GM18508 (cell line): Measurements from ENCODE around the gene KCNQ1.

Experiments
- ATAC-seq: cut with Tn5 transposase; IDR thresholded peaks from one replicate; pipeline ENCODE4 v1.9.1; 2021; ENCODE audit warnings: moderate number of reproducible peaks; ENCODE audit not compliant: insufficient read depth, unreplicated experiment

KCNQ1 gene

DNA sequence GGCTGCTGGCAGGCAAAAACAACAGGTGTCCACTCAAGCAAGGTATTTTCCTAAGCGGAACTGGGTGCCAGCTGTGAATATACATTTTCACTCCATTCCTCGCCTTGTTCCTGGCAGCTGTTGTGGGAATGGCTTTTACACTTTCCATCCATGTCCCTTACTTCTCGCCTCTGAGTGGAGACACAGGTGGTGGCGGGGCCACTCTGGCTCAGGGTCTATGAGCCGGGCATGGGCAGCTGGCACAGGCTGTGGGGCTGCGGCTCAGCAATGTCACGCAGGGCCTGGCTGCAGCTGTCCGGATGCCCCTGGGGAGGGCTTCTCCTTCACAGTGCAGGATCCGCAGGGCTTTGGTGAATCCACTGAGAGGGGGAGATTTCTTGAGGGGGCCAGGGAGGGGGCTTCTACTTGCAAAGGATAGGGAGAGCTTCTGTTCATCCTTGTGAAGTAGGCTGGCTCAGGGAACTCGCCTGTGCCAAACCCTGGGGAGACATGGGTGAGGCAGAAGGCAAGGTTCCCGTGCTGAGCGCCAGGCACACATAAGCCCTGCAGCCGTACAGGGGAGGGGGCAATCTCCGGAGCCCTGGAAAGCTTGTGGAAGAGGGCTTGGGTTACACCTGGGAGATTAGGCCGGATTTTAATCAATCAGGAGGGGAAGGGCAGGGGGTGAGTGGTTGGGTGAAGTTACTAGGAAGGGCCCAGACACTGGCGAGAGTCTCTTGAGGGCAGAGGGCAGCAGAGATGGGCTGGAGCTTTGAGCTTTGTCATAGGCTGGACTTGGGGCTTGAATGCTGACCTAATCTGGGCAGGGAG is 209.3 kb downstream of the KCNQ1 start:
- no peak for ATAC-seq

DNA sequence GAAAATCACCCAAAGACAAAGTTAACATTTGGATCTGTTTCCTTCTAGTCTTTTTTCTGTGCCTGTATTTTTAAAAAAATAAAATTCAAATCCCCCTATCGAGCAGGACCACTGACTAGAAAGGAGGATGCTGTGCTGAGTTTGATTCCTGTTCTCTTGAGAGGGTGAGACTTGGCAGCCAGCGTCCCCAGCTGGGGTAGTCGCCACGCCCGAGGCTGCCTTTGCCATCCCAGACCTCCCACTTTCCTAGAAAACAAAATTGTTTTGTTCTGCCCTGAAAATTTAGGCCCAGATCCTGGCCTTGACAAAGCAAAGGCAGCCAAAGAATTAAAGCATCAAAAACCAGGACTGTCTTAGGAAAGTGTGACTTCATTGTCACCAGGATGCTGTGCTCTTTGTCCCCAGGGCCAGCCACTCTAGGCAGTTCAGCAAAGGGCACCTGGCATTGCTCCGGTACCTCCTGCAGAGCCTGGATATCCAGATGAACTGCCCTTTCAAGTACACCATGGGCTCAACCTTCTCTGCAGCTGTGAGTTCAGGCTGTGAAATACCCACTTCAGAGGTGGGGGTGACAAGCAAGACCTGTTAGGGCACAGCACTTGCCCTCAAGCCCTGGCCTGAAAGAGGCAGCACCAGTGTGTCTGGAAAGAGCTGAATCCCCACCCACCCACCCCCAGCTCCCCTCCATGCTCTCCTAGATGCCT is 210.4 kb downstream of the KCNQ1 start:
- ATAC-seq, result no peak

DNA sequence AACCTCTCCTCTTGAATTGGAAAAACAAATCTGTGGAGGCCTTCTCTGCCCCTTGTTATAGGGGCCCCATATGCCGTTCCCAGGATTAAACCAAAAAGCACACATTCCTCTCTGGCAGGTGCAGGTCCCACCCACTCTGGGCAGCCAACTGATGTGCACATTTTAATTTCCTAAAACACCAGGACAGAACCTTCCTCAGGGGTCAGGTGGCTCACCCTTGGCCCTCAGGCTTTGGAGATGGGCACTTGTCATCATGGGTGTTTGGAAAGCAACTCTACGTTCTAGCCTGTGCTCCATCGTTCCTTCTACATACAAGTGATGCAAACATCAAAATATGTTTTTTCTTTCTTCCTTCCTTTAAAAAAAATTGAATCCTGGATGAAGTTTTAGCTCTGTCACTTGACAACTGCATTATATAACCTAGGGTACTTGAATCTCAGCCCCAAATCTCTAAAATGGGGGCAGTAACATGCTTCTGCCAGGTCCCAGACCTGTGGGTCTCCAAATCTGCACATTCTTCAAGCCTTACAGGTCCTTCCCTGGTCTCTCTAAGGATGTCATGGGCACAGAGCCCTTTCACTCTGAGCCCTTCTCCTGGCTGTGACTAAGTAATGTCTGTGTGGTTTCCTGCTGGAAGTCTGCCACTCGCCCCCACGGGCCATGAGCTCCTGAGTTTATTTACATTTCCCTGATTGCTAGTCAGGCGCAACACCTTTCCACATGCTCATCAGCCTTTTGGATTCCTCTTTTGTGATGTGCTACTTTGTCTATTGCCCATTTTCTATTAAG is 211.2 kb downstream of the KCNQ1 start:
- ATAC-seq, result no peak

DNA sequence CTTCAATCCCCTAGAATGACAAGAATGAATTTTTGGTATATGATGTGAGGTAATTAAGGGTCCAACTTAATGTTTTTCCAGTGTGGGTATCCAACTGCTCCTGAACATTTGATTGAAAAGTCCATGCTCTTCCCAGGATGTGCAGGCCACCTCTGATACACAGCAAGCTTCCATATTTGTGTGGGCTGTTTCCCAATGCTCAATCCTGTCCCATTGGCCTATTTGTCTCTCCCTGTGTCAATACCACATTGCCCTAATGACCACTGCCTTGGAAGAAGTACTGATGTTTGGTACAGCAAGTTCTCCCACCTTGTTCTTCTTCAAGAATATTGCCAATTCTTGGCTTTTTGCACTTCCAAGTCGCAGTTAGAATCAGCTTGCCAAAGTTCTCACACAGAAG is 212.1 kb downstream of the KCNQ1 start:
- ATAC-seq, result no peak

DNA sequence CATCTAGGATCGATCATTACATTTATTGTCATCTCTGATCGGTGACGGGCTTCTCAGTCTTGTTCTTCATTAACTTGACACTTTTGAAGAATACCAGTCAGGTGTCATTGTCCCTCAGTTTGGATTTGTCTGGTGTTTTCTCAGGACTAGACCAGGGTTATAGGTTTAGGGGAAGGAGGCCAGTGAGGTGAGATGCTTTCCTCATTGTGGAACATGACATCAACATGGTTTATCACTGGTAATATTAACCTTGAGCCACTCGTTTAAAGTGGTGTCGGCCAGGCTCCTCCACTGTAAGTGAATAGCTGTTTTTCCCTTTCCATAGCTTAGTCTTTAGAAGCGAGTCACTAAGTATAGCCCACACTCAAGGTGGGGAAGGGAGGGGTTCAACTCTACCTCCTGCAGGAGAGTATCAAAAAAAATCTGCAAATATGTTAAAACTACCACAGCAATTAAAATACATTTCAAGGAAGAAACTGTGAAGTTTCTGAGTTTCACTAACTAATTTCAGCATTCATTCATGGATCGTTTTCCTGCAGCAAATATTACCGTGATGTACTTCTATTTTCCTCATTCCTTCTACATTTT is 213.0 kb downstream of the KCNQ1 start:
- no peak for ATAC-seq

DNA sequence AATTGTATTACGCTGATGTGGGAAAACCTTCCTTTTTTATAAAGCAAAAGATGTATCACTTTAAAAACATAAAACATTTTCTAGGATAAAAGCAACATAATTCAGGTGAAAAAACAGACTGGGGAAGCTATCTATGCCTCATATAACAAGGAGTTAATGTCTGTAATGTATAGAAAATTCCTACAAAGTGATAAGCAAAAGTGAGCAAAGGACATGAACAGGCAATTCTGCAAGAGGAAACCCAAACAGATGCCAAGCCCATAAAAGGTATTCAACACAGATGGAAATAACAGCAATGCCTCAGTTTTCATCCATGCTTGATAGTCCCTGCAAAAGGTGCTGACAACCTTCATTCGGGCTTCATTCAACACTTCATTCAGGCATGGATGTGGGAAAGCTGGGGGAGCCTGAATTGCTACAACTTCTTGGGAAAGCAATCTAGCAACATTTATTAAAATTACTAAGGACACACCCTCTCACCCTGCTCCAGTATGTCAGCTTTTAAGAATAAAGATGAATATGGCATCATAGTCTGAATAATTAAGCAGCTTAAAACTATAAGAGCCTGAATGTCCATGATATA is 215.6 kb downstream of the KCNQ1 start:
- ATAC-seq, result no peak

DNA sequence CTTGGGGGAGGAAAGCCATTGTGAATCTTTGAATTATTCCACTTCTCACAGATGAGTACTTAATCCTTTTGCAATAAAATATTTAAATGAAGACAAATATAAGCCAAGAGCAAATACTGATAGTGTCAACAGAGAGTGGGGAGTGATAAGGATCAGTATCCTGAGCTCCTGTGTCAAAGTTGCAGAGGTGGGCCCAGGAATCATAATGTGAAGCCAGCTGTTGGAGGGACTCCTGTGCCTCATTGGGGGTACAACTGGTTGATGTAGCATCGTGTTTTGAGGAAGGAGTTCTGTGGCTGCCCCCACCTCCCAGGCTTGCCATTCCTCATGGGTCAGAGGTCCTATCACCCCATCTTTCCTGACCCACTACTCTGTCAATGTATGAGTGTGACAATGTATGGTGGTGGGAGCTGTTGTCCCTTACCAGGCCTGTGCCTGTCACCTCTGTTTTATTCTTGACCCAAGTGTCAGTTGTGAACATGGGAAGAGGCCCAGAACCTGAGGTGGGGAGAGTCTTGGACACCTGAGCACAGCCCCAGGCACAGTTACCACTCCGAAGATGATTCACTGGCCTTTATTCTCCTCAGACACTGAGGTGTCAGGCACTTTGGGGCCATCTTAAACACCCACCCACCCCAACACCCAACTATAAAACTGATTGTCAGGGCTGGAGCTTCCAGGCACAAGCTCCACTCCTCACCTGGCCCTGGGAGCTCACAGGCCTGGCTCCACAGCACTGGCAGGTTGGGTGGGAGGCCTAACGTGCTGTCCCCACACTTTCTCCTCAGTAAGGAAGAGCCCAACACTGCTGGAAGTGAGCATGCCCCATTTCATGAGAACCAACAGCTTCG is 216.6 kb downstream of the KCNQ1 start:
- no peak for ATAC-seq

DNA sequence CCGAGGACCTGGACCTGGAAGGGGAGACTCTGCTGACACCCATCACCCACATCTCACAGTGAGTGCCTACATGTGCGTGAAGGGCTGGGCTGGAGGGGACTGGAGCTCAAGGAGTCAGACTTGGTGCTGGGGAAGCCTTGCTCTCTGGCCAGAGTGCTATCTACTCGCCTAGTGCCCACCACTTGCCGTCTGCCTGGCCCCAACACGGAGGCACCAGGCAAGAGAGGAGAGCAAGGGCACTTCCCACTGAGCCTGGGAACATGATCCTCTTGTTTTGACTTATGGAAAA is 217.2 kb downstream of the KCNQ1 start:
- no peak for ATAC-seq

DNA sequence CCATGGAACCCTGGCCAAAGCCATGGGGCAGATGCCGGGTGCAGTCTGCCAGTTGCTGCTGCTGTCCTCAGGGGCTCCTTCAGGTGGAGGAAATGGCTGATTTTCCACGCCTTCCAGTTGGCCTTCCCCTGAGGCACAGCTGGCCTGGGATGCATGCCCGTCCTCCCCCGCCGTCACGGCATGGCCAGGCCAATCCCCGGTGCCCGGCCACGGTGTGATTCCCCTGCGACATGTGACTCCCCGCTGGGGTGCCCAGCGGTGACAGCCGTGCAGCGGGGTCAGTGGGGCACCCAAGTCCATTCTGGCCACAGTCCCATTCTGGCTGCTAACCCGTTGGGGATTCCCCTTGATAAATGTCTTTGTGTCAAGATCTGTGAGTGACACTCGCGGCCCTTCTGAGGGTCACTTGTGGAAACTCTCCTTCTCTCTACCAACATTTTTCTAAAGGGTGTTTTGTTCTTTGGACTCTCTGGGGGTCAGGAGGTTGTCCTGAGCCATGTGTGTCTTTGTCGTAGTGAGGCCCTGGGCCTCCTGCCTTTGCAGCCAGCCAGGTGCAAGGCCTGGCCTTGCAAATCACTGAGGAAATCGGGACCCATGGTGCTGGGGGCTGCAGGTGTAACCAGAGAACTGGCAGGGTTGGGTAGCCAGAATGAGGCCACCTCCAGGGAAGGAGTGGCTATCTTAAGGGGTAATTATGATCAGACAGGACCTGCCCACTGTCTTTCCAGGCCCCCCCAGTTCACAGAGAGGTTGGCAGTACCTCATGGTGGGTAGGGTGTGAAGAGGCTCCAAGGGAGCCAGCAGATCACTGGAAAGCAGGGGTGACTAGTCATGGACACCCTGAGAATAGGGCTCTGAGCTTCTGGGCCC is 217.9 kb downstream of the KCNQ1 start:
- ATAC-seq, result no peak

DNA sequence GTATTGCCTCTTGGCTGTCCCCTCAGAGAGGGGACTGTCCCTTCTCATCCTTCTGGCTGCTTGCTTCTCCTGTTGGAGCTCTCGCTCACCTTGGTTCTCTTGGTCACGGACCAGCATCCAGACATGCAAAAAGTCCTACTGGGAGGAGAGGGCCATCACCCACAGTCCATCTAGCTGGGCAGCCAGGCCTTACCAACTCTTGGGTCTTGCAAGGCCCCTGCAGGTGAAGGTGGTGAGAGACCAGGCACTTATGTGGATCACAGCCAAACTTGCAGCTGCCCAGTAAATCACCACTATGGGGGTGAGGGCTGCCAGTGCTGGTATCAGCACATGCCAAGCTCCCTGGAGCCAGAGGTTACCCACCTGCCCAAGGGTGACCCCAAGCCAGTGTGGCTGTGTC is 218.7 kb downstream of the KCNQ1 start:
- no peak for ATAC-seq

DNA sequence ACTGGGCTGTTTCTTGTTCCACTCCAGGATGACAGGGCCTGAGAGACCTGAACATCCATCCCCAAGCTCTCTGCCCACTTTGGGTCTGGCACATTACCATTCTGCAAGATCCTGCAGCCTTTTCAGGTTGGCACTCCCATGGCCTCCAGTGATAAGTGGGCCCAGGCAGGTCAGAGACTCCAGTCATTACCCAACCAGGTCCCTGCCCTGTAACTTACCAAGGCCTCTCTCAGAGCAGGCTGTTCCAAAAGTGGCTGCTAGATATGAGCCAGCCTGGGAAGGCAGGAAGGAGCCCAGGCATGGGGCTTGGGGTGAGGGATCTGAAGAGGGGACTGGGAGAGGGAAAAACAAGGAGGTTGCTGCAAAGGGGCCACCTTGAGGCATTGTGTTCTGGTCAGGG is 219.1 kb downstream of the KCNQ1 start:
- no peak for ATAC-seq

DNA sequence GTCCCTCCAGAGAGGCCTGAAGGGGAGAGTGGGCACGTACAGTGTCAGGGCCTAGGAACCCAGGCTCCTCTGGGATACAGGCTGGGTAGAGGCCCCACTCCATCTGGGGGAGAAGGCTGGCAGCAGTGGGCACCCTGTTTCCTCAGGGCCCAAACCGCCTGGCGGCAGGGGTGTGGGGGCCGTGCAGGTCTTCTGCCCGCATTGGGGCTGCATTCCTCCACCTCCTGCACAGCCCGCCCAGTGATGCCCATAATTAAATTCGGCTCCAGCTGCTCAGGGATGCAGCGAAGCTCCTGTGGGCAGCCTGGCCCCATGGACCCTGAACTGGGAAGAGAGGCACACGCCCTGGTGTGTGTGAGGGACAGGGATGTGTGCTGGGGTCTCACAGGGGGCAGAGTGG is 219.6 kb downstream of the KCNQ1 start:
- ATAC-seq, result no peak

DNA sequence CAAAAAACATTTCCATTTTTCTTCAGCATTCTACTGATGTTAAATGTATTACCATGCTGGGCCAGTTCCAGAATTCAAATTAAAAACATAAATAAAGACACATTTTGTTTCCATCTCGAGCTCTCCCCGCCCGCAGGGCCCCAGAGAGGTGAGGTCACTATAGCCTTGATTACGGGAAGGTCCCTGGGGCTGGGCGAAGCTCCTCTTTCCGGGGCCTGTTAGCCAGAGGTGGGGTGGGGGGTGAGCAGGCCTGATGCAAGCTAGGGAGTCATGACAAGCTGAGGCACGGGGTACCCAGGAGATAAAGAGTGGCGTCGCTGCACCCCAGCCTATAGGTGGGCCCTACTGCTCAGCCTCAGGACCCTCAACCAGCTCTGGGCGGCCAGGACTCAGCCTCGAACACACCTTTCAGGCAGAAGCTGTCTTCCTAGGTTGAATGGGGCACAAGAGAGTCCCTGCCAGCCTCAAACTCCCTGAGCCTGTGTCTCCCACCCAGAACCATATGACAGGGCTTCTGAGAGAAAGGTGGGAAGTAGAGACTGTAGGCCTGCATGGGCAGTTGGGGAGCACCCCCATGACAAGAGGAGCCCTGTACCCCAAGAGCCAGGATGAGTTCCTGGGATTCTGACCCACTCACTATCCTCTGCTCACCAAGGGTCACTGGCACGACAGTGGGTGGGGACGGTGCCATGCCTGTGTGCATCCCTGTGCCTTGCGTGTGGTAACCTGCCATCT is 220.2 kb downstream of the KCNQ1 start:
- no peak for ATAC-seq

DNA sequence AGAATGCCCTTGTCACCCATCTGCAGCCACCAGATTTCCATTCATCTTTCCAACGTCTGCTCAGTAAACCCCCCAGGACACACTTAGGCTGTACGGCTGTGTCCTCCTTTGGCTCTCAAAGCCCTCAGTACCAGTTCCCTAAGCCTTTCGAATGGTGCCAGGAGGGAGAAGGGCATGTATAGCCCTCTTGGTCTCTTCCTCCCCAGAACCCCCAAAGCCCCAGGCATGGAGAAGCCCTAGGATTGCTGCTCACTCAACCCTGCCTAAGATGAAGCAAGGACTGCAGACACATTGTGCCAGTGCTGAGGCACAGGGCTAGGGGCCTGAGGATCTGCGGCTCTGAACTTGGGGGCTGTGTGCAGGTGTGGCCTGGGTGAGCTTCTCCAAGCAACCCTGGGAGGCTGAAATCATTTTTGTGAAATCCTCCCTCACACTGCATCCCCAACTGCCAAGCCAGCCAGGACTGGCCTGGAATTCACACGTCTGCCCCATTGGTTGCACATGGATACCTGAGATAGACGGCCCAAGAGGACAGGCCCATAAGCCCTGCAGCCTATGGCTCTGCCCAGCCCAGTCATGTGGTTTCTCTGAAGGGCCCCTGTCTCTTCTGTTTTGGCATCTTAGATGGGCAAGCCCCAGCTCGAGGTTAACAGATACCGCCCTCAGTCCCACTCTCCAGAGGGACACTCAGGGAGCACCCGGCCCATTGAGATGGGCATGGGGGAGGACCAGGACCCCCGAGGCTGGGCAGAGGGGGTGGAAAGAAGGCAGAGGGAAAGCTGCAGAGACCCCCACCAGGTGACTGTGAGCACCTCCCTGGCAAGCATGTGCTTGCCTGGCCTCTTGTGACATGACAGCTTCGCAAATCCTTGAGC is 221.0 kb downstream of the KCNQ1 start:
- no peak for ATAC-seq

DNA sequence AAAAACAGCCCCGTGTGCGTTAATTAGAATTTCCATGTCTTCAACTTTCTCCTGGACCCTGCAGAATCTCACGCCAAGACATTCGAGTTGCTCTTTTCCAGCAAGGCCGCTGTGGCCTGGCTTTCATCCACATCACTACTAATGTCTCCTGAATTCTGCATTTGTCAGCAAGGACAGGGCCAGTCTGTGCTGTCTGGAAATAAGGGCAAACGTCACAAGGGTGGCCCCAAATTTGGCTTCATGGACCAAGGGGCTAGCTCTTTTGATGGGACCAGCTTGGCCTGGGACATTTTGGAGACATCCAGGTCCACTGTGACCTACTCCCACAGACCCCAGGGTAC is 221.6 kb downstream of the KCNQ1 start:
- ATAC-seq, result no peak

DNA sequence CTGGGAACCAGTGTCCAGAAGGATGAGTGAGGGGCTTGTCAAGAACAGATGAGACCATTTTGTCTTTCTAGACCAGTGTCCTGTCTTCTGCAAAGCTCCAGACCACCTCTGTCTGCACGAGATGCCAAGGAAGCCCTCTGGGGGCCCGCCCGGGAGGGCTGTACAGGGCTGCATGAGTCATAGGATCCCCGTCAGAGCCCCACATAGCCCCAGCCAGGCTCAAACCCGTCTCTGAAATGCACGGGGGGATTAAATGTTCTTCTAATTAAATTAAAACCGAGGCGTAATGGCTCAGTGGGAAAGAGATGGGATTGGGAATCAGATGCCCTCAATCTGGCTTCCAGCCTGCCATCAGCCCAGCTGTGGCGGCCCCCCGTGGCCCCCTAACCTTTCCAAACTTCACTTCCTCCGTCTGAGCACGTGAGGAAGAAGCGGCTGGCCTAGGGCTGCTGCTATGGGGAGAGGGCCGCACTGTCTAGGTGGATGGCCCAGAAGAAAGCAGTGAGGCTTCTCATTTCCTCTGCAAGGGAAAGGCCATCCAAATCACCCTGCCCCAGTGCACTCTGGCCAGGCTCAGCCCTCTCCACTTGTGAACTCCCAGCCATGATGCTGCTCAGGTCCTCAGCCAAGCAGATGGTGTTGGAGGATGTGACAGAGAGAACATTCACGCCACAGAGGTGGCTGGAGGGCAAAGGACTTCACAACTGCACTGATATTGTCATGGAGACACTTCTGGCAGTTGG is 222.2 kb downstream of the KCNQ1 start:
- no peak for ATAC-seq

DNA sequence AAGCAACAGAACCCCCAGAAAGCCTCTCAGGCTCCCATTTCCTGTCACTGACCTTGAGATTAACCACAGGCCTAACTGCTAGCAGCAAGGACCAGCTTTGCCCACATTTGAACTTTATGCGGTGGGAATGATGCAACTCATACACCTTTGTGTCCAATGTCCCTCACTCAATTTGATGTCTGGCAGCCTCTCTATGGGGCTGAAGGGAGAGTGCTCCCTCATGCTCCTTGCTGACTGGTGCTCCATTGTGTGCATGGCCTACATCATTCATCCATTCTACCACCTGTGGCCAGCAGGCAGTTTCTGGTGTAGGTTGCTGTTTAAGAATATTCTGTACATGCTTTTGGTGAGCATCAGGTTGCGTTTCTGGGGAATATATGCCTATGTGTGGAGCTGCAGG is 223.1 kb downstream of the KCNQ1 start:
- ATAC-seq, result no peak
